HG02571 (cell line): ENCODE results near the gene CST8.

Source experiments
- ATAC-seq: cut with Tn5 transposase; IDR thresholded peaks from one replicate; pipeline ENCODE4 v1.9.1; 2021; ENCODE audit warnings: mild to moderate bottlenecking, moderate library complexity; ENCODE audit not compliant: unreplicated experiment

The CST8 gene

DNA sequence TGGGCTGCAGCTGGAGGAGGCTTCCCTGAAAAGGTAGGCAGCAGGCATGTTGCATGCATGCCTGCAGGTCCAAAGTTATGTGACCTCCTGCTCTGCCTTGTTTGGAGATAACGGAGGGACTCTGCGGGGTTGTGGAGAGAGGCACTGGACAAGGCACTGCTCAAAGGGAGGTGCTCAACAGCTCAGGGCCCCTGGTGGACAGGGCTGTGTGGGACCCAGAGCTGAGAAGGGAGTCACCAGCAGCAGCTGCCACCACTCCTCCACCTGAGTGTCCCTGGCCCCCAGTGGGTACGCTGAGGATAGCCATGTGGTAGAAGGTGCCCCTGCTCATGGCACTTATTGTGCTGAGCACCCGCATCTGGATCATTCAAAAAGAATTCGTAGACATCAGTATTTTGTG is 15.5 kb upstream of the CST8 start:
- ATAC-seq: no peak

GRCh38 chr20:23476015-23476754 is 14.7 kb upstream of the CST8 start:
- no peak for ATAC-seq

DNA sequence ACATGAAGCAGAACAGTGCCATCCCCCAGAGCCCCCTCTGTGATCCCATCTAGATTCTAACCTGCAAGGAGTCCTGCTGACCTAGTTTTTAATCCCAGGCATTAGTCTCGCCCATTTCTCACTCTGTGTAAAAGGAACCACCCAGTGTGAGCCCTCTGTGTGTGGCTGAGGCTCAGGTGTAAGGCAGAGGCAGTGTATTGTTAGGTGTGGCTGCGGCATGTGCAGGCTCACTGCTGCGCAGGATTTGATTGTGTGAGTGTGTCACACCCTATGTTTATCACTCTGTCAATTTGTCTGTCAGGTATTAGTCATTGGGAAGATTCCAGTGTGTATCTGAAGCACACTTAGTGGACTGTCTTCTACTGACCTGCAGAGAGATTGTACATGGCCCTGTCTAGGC is 13.7 kb upstream of the CST8 start:
- no peak for ATAC-seq

GRCh38 chr20:23479043-23479442 is 11.9 kb upstream of the CST8 start:
- ATAC-seq: no peak

DNA sequence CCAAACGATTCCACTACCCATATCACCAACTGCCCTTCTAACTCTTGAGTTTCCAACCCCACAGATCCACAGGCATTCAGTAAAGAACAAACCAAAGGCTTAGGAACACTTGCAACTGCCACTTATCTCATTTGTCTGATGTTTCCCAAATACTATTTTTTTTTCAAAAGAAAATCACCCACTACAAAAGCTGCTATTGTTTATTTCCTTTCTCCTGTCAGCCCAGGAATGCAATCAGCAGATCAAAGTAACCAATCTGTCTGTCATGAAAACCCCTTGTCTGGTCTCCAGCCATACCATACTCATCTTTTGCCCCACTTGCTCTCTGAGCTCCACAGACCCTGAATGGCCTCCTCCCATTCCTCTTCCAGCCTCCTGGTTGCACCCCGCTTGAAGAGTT is 8.8 kb upstream of the CST8 start:
- ATAC-seq: no peak

- ATAC-seq: no peak
These were observed 6.8 kb upstream of the CST8 start for GRCh38 chr20:23484081-23484480.

- ATAC-seq: no peak
These were observed 2.4 kb upstream of the CST8 start for GRCh38 chr20:23488470-23488869.

DNA sequence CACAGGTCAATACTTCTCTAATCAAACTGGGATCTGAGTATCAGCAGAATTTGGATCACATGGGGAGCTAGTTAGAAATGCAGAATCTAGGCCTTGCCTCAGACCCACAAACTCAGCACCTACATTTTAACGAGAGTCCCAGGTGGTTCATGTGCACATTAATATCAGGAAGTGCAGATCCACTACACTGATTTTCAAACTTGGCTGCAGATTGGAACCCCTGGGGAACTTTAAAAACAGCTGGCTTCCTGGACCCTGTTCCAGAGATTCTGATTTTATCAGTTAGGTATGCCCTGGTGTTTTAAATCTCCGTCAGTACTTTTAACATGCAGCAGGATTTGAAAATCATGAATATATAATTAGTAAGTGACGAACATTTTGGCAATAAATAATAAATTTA is 1.9 kb upstream of the CST8 start:
- ATAC-seq: no peak

DNA sequence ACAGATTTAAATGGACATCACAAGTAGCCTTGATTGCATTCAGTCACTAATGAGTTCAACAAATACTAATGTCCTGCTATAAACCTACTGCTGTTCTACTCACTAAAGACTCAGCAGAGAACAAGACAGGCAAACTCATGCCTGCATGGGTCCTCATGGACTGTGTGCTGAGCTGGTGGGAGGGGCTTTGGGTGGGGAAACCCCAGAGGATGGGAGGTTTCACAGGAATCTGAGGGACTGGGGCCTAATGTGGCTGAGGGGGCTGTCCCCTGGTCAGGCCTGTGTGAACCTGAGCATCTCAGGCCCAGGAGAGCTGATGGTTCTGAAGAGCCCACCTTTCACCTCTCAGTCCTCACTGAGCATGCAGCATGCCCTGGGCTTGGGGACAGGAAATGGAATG is 1.4 kb downstream of the CST8 start:
- no peak for ATAC-seq

- no peak for ATAC-seq
These were observed 2.4 kb downstream of the CST8 start for GRCh38 chr20:23493172-23493772.

DNA sequence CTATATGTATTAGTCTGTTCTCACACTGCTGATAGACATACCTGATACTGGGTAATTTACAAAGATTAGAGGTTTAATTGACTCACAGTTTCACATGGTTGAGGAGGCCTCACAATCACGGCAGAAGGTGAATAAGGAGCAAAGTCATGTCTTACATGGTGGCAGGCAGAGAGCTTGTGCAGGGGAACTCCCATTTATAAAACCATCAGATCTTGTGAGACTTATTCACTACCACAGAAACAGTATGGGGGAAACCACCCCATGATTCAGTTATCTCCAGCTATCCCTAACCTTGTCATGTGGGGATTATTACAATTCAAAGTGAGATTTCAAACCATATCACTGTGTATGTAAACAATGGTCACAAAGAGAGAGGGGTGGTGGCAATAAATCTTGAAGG is 6.6 kb downstream of the CST8 start:
- ATAC-seq: no peak

DNA sequence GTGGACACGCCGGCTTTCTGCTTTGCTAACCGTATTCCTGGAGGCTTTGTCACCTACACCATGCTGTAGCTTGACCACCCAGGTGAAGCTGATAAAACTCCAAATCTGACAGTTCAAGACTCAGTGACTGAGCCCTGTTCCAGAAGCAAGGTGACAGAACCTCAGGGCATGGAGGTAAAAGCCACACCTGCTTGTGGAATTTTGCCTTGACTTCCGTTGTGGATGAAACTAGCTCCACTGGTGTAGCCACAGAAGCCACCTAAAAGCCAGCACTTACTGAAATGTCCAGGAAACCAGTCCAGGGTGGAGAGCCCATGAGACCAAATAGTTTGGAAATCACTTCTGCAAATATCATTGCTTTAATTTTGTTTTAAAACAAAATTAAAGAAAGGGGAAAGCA is 11.0 kb downstream of the CST8 start:
- ATAC-seq: no peak

GRCh38 chr20:23503649-23504048 is 12.7 kb downstream of the CST8 start:
- no peak for ATAC-seq

DNA sequence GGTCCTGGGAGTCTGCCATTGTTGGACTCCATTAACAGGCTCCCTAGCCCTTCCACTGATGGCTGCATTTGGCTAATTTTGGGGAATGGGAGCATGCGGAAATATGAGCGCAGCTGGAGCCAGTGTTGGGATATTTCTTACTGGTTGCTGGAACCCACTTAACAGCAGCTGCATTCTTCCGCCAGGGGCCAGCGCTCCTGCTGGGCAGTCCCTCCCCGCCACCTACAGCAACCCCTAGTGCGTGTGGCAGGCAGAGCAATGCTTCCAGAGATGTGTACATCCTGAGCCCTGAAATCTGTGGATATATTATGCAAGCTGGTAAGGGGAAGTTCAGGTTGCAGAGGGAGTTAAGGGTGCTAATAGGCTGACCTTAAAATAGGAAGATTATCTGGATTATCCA is 16.4 kb downstream of the CST8 start:
- no peak for ATAC-seq

- no peak for ATAC-seq
These were observed 17.7 kb downstream of the CST8 start for GRCh38 chr20:23508449-23509229.

DNA sequence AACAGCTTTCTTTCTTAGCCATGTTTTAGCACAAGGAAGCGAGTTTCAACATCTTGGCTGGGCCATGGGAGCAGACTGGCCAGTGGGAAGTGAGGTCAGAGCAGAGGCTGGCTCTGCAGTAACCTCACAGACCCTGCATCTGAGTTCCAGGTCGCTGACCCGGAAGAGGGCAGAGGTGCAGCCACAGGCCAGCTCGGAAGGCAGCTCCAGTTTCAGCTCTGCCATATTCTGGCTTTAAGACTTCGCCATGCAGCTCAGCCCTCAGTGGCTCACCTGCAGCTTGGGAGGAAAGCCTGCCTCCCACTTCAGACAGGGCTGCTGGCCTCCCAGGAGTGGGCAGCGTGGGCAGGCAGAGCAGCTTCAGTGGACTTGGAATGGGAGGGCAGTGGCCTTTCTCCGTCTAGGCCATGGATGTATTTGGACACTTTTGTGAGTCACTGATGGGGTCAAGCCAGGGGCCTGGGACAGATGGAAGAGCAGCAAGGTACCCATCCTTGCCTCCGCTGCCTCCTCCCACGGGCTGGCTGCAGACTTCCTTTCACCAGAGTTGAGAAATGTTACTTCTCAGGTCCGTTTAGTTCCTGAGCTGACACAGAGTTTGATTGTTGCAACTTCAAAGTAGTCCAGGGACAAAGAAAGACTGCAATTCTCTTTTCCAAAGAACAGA is 18.5 kb downstream of the CST8 start:
- no peak for ATAC-seq

DNA sequence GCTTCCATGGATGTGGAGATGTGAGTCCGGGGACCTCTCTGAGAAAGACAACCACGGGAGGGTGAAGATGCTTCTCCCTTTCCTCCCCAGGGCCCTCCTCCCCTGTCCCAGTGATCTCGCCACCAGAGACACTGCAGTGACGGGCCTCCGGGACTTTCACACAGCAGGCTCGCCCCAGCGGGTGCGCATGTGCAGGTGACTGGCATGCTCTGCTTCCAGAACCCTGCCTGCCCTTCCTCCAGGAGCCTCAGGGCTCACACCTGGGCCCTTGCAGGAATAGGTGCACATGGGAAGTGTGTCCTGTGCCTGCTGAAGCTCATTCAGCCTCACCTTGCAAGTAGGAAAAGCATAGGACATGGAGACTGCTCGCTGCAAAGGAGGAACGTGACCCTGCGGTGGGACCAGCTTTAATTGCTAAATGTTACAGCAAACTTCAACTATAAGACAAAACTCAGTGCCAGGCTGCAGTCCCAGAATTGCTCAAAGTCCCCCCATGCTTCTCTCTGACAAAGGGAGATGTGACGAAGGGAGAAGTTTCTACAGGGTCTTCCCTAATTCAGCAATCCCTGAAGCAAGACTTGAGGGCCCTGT is 19.2 kb downstream of the CST8 start:
- ATAC-seq: no peak

- ATAC-seq: no peak
These were observed 22.2 kb downstream of the CST8 start for GRCh38 chr20:23513164-23513563.

DNA sequence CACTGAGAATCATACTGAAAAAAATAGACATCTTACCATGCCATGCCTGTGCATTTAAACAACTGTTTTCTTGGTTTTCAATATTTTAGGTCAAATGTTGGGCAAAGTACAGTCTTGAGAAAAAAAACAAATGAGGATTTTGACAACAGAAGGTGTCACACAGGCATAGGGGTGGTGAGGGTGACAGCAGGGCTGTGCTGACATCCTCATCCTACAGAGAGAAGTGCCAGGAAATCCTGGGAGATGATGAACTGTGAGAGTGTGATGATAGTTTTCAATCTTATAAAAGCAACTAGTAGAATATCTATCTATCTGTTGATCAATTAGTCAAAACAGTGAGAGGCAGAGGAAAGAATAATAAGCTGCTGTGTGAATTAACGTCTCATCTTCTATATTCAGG is 23.9 kb downstream of the CST8 start:
- no peak for ATAC-seq

- ATAC-seq: no peak
These were observed 24.5 kb downstream of the CST8 start for GRCh38 chr20:23515250-23515939.

GRCh38 chr20:23517719-23518118 is 26.8 kb downstream of the CST8 start:
- ATAC-seq: no peak
